HG03108 (cell line): ENCODE data around the gene KRTAP7-1.

Experiments used
- ATAC-seq: cut with Tn5 transposase; IDR thresholded peaks from one replicate; pipeline ENCODE4 v1.9.1; 2021; ENCODE audit warnings: moderate library complexity; ENCODE audit not compliant: unreplicated experiment

Gene KRTAP7-1, protein sequence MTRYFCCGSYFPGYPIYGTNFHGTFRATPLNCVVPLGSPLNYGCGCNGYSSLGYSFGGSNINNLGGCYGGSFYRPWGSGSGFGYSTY

DNA sequence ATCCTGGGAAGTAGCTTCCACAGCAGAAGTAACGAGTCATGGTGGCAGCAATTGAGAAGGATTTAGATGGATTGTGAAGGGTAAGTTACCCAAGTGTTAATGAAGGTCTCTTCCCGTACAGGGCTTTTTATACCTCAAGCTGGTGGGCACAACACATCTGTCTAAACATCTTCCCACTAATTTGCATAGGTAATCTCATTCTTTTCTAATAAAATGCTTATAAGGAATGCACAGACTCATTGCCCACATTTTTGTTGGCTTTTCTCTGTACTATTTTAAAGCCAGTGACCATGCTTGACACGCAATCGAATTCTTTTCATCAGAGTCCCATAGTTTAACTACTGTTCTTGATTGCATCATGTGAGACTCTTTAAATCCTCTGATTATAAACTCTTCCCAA lies at the start of gene KRTAP7-1:
TSS of gene KRTAP7-1 (minus strand) at position 101 of the 400 bp plus-strand sequence. CDS start at position 40, 61 bp downstream.
- no peak for ATAC-seq

DNA sequence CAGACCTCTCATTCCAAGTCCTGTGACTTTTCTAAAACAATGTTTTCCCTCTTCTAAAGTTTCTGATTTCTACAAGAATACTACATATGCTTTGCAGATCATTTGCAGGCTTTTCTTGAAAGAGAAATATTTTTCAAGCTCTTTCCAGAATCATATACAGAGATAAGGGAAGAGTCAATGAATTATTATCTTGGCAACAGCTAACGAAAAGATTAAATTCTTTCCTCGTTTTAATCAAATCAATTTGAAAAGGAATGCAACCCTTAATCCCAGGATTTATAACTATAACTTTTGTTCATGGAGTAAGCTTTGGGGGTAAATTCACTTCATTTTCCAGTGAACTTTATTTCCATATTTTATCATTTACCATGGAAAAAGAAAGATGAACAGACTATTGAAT lies 45.0 kb upstream of the KRTAP7-1 start:
- ATAC-seq: no peak

DNA sequence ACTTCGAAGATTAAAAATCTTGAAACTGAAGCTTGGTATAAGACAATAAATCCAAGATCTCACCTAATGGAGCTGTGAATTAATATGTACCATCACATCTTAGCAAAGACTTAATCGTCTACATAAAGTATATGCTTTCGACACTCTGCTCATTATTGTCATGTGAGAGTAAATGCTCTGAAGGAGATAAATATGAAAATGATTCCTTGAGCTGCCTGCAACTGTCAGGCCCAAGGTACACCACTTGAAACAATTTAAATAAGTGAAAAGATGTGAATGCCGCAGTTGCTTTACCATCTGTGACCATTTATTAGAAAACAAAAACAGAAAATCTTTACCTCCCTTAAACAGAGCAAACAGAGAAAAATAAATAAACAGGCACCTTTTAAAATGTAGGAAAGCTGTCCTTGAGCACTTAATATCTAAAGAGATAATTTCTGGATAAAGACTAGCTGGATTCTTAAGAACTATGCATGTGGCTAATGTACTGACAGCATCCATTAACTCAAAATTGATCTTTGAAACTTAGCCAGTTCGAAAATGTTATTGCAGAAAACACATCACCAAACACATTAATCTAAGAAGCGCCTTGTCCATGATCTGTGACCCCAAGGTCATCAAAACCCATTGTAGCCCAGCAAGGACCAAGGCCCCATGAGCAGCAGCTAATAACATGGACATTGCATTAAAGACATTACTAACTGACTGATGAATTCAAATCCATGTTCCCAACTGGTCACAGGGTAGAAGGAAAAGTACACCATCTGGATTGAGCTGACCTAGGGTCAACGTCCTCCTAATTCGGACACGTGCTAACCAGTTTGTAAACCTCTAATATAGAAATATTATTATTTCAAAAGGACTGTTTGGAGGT lies 18.3 kb upstream of the KRTAP7-1 start:
- no peak for ATAC-seq

DNA sequence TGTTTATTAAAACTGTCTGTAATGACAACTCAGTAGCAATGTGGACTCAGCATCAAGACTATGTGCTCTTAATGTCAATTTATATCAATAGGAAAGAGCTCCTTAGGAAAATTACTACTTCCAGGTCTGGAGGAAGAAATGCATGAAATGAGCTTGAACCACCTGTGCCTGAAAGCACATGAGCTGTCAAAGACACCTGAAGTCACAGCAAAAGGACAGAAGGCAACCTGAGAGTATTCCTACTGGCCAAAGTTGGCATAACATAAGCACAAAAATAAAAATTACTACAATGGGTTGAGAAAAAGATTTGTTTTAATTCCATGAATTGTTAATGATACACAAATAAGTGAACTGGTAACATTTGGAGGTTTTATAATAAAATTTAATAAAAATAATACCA lies 13.4 kb upstream of the KRTAP7-1 start:
- no peak for ATAC-seq

DNA sequence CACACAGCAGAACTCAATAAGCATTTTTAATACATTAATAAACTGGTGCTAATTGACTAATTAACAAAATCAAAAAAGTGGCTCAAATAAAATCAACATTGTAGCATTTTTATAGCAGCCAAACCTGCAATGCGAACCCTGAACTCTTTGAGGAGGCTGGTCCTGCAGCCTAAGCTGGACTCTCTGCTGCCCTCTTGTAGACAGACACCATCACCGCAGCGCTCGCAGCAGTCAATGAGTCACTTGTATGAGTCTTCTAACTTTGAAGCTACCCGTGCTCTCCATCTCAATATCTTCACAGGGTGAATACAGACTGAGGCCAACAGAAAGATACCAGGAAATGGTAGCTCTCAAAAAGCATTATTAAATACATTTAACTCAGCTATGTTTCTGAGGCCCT lies 9.7 kb upstream of the KRTAP7-1 start:
- no peak for ATAC-seq

DNA sequence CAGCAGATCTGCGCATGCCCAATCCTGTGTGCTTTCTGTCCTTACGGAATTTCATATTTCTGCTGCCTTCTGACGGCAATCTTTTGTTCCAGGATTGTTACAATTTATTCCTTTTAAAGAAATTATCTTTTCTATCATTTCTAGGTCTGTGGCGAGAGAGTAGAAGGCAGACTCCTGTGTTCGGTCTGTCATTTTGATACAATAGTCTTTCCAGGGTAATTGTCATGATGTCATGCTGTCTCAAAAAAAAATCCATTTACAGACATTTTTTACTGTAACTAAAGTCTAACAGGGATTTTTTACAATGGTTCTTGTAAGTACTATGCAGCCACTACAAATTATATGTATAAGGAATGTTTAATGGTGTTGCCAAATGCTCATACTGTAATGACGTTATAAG lies 9.0 kb upstream of the KRTAP7-1 start:
- no peak for ATAC-seq

DNA sequence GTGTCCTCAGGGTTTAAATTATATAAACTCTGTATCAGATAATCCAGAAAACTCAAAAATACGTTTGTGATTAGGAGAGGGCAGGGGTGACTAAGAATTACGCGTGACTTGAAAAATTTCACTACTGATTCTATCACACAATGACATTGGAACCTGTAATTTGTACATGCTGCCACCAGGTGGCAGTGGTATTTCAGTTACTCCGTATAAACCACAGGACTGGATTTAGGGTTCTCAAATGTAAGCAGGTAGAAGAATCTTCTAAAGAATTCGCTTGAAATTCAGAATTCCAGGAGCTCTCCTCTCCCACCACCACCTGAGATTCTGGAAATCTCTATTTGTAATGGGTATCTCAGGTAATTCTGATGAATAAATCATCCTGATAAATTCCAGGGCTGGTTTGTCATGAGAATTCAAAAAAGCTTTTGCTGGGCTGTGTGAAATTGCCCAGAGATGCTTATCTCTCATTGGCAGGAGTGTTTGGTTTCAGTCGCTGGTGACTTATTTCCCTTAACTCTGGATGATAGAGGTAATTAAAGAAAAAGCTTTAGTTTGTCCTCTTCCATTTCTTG lies 1.7 kb upstream of the KRTAP7-1 start:
- no peak for ATAC-seq

DNA sequence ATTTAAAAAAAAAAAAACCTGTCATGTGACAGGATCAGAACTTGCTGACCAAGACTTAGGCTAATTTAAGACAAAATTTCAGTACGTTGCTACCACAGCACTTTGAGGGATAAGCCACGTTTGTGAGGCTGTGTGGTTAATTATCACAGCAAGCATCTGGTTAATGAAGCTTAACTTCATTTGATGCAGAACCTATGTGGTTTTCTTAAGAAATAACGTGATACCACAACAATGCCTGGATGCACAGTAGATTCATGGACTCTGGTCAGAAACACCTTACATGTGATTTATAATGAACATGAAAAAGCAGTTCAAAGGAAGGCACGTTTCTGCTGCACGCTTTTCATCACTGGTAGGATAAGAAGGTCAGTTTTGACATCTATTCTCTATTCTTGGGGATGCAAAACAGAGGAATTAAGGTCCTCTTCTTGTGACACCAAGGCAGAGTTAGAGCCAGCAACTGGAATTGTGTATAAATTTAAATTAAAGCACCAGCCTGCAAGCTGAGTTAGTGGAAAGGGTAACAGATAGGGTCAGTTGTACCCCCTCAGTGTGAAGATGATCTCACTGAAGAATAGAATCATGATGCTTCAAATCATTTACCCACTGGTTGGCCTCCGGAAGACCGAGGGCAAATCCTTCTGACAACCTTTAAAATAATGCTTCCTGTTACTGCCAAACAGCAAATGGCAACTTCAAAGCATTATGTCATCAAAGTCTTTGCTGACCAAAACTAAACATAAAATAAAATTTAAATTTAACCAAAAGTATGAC lies 10.5 kb downstream of the KRTAP7-1 start:
- ATAC-seq: no peak

DNA sequence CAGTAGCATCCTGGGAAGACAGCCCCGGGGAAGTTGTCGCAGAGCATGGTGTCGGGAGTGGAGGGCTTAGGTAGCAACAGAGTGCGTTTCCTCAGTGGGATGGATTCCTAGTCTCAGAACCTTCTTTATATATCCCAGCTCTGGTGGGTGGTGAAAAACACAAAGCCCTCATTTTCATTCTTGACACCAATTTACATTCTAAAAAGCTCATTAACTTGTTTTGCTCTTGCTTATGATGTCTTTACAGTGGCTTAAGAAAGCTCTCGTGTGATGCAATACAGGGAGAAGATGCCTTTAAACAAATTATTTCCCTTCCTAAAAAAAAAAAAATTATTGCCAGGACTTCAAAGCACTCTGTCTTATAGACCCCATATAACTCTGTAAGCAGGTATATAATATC lies 16.4 kb downstream of the KRTAP7-1 start, which contains the start of gene KRTAP8-1:
TSS of gene KRTAP8-1 (minus strand) at position 101 of the 400 bp plus-strand sequence. CDS start at position 47, 54 bp downstream.
- ATAC-seq: no peak

DNA sequence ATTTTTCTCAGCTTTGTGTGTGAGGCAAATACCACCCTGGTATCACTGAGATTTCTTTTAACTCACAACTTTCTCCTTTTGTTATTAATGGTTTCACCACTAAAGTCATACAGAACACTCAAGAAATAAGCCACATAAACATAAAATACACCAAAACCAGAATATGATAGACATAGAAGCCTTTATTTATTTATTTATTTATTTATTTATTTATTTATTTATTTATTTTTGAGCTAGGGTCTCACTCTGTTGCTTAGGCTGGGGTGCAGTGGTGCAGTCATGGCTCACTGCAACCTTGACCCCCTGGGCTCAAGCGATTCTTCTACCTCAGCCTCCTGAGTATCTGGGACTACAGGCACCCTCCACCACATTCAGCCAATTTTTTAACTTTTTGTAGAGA lies 29.0 kb downstream of the KRTAP7-1 start:
- no peak for ATAC-seq

DNA sequence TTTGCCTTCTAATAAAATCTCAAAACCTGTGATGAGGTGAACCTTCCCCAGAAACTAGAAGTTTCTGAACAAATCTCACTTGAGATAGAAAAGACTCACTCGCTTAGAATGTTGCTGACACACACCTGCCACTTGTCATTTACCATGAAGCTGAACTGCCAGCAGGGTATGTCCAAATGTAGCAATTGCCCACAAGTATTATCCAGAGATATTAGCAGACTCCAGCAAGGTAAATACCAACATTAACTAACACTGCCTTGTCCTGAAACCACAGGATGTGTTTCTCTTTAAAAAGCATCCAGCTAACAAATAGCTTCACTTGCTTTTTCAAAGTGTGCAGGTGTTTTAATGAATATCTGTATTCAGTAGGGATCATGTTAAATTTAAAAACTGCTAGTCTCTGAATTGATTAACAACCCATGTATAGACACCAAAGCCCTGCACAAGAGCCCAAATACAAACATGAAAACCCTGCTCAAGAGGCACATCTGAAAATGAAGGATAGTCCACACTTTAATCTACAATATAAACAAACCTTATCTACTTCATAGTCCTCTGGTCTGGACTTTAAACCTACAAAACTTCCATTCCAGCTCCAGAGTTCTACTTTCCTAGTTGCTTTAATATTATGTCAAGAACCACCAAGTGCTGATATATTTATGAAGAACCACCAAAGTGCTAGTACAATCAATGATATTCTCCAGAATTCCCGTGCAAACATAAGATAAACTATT lies 35.8 kb downstream of the KRTAP7-1 start:
- no peak for ATAC-seq

DNA sequence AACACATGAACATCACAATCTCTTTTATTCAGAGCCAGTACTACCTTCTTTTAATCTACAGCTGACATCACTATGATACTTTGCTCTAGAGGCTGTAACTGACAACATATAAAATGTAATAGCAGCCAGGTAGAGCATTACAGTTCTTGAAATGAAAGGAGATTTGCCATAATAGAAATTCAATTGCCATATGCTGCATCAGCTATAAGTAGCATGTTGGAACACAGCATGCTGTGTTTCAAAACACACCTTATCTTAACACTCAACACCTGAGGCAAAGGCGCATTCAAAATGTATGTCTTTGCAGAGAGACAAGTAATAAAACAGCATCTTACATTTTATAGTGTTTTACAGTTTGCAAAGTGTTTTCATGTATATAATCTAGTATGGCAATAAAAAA lies 50.3 kb downstream of the KRTAP7-1 start:
- ATAC-seq: no peak
